ENCODE results near the gene FXYD6.
"Not testable (repeated sequence)": the region's sequence is repeated elsewhere in the genome, so short reads cannot be mapped to it uniquely, and the experiment has no call there.

The FXYD6 gene

DNA sequence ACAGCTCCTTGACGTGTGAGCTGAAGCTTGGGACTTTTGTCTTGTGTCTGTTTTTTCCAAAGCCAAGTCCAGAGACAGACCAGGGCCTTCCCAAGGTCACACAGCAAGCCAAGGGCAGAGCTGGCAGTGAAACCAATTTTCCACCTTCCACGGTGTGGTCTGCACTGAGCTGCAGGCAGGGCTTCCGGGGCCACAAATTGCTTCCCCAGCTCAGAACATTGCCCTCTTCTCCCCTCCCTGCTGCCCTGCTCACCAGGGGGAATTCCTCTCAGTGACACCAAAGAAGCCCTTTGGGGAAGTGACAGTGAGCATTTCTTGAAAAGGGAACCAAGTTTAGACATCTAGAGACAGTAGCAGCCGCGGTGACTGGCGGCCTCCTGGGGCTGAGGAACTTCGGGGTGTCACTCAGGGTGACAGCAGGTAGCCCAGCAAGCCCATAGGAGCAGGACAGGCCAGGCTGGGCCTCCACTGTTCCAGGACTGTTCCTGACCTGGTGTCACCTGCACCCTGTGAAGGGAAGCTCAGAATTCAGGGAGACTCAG is 61.1 kb downstream of the FXYD6 start:
- DNase-seq, result peak; percentile 44 to 83 (median 67)

- peak; percentile 54 to 82 (median 72) for DNase-seq
Observed at GRCh38 chr11:117814766-117815261, 61.6 kb downstream of the FXYD6 start.

DNA sequence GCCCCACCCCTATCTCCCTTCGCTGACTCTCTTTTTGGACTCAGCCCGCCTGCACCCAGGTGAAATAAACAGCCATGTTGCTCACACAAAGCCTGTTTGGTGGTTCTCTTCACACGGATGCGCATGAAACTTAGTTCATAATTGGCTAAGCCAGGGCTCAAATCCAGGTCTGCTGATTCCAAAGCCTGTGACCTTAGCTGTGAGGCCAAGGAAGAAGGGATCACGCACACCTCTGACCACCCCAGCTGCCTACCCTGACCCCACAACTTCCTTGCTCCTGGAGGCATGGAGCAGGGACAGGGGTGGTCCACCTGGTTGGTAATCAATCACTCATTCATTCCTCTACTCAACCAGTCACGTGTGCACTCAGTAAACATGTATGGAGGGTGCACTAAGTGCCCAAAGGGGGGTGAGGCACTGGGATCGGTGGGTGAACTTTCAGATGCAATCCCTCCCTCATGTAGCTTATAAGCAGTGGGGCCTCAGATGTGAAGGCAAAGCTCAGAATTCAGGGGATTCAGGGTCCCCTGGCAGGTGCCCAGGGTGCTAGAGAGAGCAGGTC is 62.2 kb downstream of the FXYD6 start:
- no peak for DNase-seq

- DNase-seq, result not testable (repeated sequence)
Observed at GRCh38 chr11:117810056-117810451, 66.4 kb downstream of the FXYD6 start.

DNA sequence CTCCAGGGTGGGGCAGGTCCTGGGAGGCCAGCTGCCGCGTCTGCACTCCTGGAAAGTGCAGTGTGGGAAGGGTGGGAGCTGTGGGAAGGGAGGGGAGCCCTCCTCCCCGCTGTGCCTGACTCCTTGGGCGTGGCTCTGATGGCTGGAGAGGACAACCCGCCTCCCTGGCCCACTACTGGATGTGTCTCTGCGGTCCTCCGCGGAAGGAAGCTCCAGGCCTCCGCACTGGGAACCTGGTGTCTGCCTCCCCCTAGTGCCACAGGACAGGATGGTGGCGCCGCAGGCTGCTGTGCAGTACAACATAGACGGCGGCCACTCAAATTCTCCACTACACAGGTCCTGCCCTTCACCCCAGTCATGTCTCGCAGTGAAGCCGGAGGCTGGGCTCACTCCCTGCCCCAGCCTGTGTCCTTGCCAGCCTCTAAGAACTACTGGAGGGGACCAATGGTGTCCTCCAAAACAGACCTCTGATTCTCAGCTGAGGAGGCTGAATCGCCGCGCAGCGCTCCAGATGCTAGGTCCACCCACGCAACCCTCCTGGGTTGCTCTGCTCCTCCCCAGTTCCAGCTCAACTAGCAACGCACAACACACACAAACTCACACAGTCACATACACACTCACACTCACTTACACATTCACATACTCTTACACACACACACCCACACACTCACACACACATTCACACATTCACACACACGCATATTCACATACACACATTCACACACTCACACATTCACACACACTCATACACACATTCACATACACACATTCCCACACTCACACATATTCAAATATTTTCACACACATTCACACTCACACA is 67.0 kb downstream of the FXYD6 start:
- DNase-seq, result peak in 2 of 5 donors; percentile 26 to 45

DNA sequence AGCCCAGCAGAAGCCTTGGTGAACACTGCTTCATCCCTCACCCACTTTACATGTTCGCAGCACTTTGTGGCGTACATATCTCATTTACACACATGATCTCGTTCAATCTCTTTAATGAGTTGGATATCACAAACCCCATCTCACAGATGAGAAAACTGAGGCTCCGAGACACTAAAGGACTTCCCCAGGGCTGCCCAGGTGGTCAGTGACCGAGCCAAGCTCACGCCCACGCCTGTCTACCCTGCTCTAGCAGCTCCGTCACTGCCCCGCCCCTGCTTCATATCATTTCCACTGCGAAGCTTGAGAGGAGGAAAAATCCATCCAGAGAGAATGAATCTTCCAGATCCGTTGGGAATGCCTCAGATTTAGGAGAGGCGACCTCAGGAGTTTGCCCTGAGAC is 67.7 kb downstream of the FXYD6 start:
- no peak for DNase-seq

- DNase-seq, result peak; percentile 50 to 78 (median 56)
Observed at GRCh38 chr11:117807482-117808327, 68.8 kb downstream of the FXYD6 start.

DNA sequence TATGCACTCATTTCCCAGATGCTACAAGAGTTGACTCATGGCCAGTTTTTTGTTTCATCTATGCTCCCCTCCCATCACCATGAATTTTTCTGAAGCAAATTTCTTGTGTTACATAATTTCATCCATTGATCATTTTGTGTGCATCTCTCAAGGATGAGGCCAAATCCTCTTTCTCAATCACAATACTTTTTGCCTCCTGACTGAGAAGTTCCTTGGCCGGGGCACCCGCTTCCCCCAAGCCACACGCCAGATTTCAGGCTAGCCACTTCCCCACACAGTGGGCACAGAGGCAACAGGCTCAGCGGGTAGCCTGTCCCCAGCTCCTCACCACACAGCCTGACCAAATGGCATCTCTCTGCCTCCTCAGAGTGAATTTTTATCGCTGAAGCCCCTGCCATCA is 69.6 kb downstream of the FXYD6 start:
- no peak for DNase-seq

GRCh38 chr11:117805045-117805444 is 71.4 kb downstream of the FXYD6 start:
- no peak for DNase-seq

DNA sequence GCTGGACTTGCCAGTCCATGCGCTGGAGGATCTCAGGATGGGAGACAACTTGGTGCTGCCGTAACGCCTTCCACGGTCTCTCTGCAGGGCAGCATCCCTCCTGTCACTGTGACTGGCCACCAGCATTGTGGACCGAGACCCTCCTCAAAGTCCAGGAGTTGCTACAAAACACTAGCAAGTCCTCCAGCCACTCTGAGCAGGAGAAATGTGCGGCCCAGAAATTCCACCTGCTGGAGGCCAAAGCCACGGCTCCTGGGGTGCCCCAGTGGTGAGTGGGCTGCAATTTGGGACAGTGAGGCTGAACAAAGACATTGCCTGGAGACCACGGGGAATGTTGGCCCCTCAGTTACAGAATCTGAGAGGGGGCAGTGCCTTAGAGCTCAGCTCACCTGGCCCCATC is 72.6 kb downstream of the FXYD6 start:
- no peak for DNase-seq

DNA sequence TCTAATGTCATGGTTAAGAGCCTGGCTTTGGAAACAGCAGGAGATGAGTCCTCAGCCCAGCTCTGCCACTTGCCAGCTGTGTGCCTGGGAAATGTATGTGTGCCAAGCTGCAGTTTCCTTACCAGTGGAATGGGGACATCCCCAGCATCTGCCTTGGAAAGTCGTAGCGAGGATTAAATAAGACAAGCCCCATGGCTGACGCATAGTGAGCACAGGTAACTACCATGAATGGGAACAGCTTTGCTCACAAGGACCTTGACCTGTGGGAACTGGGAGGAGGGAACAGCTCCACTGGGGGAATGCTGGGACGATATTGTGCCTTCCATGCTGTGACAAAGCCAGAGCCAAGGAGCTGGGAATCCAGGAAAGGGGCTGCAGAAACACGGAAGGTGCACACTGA is 76.8 kb downstream of the FXYD6 start:
- no peak for DNase-seq

GRCh38 chr11:117796872-117797529 is 79.5 kb downstream of the FXYD6 start, which contains the start of gene DSCAML1:
DSCAML1 (minus strand) TSS chr11:117797216; CDS start chr11:117797079, 137 bp downstream.
- DNase-seq, result peak in 2 of 5 donors; percentile 19 to 35

- no peak for DNase-seq
Observed at GRCh38 chr11:117796456-117796871, 80.0 kb downstream of the FXYD6 start.

DNA sequence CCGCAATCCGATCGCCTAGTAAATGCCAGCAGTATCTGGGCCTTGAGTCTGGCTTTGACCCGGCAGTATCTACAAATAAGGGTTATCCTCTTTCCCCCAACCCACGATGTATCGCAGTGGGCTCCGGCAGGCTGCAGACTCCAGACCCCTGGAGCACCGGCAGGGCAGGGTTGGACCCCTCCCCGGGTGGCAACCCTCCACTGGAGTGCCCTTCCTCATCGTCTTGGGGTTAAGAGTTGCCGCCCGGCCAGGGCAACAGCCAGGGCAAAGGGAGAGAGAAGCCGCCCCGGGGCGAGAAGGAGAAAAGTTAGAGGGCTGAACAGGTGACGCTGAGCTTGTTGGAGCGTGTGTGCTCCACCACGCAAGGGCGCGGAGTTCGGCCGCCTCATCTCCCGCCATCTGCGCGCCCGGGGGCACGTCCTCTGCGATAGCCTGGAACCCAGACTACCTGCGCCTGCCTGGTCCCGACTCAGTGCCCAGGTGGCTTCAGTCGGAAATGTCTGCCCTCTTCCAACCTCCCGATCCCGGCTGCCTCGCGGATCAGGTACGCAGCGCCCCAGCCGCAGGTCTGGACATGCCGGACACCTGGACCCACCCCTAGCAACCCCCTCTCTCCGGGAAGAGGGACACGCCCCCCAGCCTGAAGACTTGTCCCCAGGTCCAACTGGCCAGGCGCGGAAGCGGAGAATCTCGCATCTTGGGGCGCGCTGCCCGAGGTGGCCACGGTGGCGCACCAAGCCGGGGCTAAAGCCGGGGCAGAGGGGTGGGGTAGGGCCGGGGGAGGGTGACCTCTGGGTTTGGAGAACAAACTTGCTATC is 80.6 kb downstream of the FXYD6 start:
- no peak for DNase-seq

DNA sequence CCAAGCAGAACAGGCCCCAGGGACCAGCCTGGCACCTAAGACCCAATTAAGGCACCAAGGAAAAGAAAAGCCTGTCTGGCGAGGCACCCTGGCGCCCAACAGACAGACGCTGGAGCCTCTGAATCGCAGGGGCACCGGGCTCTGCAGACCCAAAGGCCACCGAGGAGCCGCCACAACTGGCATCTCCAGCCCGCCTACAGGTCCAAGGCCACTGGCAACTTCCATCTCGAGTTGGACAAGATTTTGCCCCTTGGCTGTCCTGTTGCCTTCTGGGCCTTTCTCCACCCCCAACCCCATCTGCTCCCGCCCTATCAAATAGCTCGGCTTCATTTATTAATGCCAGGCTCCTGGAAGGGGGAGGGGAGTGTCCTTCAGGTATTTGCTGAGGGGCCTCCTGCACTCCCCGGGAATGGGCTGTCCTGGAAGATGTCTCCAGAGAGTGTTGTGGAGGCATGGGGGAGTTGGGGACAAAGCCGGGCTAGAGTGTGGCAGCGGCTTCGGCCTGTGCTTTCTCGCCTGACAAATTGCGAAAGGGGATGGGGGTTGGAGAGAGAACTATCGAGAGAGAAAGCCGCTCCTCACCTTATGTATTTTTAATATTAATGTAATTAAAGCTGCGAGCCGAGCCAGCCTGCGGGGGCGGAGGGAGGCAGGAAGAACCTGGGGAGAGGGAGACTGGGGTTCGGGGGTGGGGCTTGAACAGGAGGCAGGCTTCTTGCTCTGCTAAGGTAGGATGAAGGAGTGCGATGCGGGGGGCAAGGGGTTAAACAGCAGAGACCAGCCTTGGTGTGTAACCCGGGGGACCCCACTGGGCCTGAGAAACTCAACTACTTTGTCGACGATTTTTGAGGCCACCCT is 81.5 kb downstream of the FXYD6 start:
- DNase-seq, result no peak

GRCh38 chr11:117794135-117794534 is 82.3 kb downstream of the FXYD6 start:
- DNase-seq, result no peak

DNA sequence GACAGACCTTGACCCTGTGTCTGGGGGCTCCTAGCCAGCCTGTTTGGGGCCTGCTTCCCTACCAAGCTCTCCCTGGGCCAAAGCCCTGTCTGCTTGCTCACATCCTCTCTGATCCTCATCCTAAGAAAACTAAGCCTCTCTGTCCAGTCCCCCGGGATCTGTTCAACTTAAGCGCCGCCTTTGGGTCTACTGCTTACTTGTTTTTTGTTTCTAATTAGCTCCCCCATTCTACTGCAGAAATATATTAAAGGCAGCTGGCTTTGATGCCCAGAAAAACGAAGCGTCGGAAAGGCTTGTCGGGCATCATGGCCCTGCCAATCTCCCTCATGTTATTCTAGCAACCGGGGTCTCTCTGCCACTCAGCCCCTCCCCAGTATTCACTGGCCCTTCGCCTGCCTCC is 82.9 kb downstream of the FXYD6 start:
- no peak for DNase-seq

- DNase-seq, result no peak
Observed at GRCh38 chr11:117792992-117793391, 83.5 kb downstream of the FXYD6 start.

DNA sequence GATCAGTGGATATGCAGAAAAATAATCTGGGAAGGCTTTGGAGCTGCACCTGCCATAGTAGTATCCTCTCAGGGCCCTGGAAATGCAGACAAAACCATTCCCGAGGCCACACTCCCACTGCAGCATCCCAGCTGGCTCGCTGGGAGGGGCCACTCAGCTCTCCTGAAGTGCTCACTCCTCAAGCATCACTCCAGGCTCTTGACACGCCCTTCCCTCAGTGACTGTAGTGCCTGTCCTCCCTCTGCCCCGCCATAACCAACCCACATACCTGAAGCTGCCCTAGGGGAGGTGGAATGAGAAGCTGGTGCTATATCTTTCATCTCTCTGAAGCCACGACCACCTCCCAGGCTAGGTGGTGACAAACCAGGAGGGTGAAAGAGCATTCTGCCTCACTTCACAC is 84.2 kb downstream of the FXYD6 start:
- no peak for DNase-seq

DNA sequence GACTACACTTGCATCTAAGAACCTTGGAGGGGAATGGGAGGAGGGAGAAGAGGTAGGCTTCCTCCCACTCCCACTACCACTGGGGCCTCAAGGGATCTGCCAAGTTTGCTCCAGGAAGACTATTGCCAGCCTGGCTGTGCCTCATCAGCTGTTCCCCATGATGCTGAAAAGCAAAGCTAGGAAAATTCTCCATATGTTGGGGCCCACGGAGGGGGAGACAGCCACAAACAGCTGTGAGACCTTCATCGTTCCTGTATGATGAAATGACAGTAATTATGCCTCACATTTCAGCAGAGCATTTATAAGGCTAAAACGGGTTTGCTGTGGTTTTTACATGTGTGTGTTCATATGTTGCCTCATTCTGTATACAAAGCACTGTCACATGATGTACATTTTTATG is 86.2 kb downstream of the FXYD6 start:
- DNase-seq, result no peak
